Measurements from ENCODE around the gene SORCS2. TPM values are rescaled to one million over a fixed set of nuclear protein-coding genes. Genes with fewer than 3 reads are reported as not detected.

Gene SORCS2
- total and polyA plus RNA-seq, 2 of the 4 experiments (the other 2 are of a cell fraction), result 0.36 to 0.62 TPM

DNA sequence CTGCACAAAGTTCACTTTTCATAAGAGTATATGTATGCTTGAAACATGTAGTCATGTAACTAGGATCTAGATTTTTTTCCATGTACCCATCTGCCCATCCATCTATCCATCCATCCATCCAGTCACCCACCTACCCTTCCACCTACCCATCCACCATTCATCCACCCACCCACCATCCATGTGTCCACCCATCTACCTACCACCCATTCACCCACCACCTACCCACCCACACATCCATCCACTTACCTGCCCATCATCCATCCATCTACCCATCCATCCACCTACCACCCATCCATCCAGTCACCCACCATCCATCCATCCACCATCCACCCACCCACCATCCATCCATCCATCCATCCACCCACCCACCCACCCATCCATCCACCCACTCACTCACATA lies 364.2 kb downstream of the SORCS2 start:
- POLR2A ChIA-PET (ENCODE audit: unreplicated experiment), result no interaction called here
- BruUV-seq (replicated peaks), result no TSS peak
- H3K9me3 ChIP-seq (ENCODE audit: control insufficient read depth, insufficient read depth, low read length), result peaks cover 20% of the 10 kb centered on the region

More for the DNA sequence above, 364.2 kb downstream of the SORCS2 start:
- Histone ChIP-seq H4K5ac (ENCODE audit: low read depth, low read length) (no peak overlapping the region), H3K79me1 (ENCODE audit: low read depth in 1 of 2, low read length in 2 of 2) (no peaks in the 10 kb centered on the region), H4K91ac (ENCODE audit: insufficient read depth, low read depth, low read length) (no peak overlapping the region), H3K36me3 (ENCODE audit: control insufficient read depth, insufficient read depth, low read length) (no peaks in the 10 kb centered on the region), H3K4me2 (ENCODE audit: low read depth, low read length) (no peak overlapping the region), H3K14ac (replicated peaks; ENCODE audit: low read depth, low read length) (no peak overlapping the region), H2BK15ac (ENCODE audit: low read depth, low read length) (no peak overlapping the region), H4K20me1 (ENCODE audit: insufficient read depth, low read length) (no peaks in the 10 kb centered on the region), H2AK9ac (replicated peaks; ENCODE audit: low read depth, low read length, poor library complexity) (no peak overlapping the region), H2BK120ac (ENCODE audit: low read depth, low read length) (no peak overlapping the region), H3K23ac (ENCODE audit: low read depth, low read length) (no peak overlapping the region), H2AFZ (replicated peaks; ENCODE audit: low read length, poor library complexity) (no peak overlapping the region), H2BK5ac (ENCODE audit: low read depth, low read length, poor library complexity, severe bottlenecking) (peak overlapping the region; percentile 23), H3K4me1 (ENCODE audit: control insufficient read depth, insufficient read depth, low read length) (peaks cover 3% of the 10 kb centered on the region), H3K4me3 (ENCODE audit: insufficient read depth, low read depth, low read length) (no peak overlapping the region), H3K27ac (ENCODE audit: insufficient read depth, low read length) (no peak overlapping the region), H3K9ac (ENCODE audit: low read depth, low read length) (no peak overlapping the region), H4K8ac (ENCODE audit: low read depth in 2 of 2, low read length in 2 of 2) (no peak overlapping the region), H3K9me1 (ENCODE audit: insufficient read depth, low read length) (no peaks in the 10 kb centered on the region), H2BK20ac (ENCODE audit: low read depth, low read length) (no peak overlapping the region), H3K27me3 (ENCODE audit: control insufficient read depth, insufficient read depth, low read length) (peaks cover 5% of the 10 kb centered on the region), H3K4ac (ENCODE audit: low read depth, low read length) (no peak overlapping the region), H3K18ac (ENCODE audit: low read depth, low read length) (no peak overlapping the region), H3K56ac (ENCODE audit: extremely low read depth, insufficient read depth, low read length) (no peak overlapping the region), H2AK5ac (ENCODE audit: low read depth, low read length) (no peak overlapping the region)
- dilution Hi-C loops (cut with HindIII; ENCODE audit: low sequenced_read_pairs, unreplicated experiment) (no loop called here), in situ Hi-C loops (cut with MboI; ENCODE audit: low sequenced_read_pairs) (no loop called here), intact Hi-C loops (cut with micrococcal nuclease) (no loop called here)
- DNase-seq (no peak), ATAC-seq (ENCODE audit: low read depth) (no peak)
- TF ChIP-seq POLR2A (IDR thresholded peaks at IDR 0.05; ENCODE audit: low read depth, low read length) (no peak), CTCF (conservative IDR thresholded peaks at IDR 0.05; ENCODE audit: low read depth, low read length) (no peak), RAD21 (IDR thresholded peaks at IDR 0.05; ENCODE audit: low read length) (no peak), RCOR1 (IDR thresholded peaks at IDR 0.05; ENCODE audit: insufficient replicate concordance, low read length) (no peak), ELK1 (IDR thresholded peaks at IDR 0.05; ENCODE audit: borderline replicate concordance, low read depth, low read length) (no peak), MXI1 (IDR thresholded peaks at IDR 0.05; ENCODE audit: borderline replicate concordance, low read depth, low read length) (no peak), USF2 (IDR thresholded peaks at IDR 0.05; ENCODE audit: low read depth, low read length) (no peak), CEBPB (IDR thresholded peaks at IDR 0.05; ENCODE audit: low read depth, low read length) (no peak), MAZ (IDR thresholded peaks at IDR 0.05; ENCODE audit: borderline replicate concordance, low read depth, low read length) (no peak), SMC3 (IDR thresholded peaks at IDR 0.05; ENCODE audit: low read depth, low read length) (no peak), MAFK (IDR thresholded peaks at IDR 0.05; ENCODE audit: low read depth, low read length) (no peak), CHD1 (IDR thresholded peaks at IDR 0.05; ENCODE audit: low read depth, low read length) (no peak), FOS (IDR thresholded peaks at IDR 0.05; ENCODE audit: low read depth, low read length) (no peak), NFE2L2 (IDR thresholded peaks at IDR 0.05; ENCODE audit: low read depth, low read length) (no peak), RFX5 (IDR thresholded peaks at IDR 0.05; ENCODE audit: low read depth, low read length) (no peak), BHLHE40 (IDR thresholded peaks at IDR 0.05; ENCODE audit: low read depth, low read length) (no peak)
- CTCF ChIA-PET, result no interaction called here
